ENCODE measurements around the gene ZDHHC4. TPM values are rescaled to one million over a fixed set of nuclear protein-coding genes. Genes with fewer than 3 reads are reported as not detected.

ZDHHC4 gene
- total and polyA plus RNA-seq, 2 of the 13 experiments (the other 11 are each of a cell fraction or from before 2014, with no cell fraction given), result 83.2 to 188 TPM

DNA sequence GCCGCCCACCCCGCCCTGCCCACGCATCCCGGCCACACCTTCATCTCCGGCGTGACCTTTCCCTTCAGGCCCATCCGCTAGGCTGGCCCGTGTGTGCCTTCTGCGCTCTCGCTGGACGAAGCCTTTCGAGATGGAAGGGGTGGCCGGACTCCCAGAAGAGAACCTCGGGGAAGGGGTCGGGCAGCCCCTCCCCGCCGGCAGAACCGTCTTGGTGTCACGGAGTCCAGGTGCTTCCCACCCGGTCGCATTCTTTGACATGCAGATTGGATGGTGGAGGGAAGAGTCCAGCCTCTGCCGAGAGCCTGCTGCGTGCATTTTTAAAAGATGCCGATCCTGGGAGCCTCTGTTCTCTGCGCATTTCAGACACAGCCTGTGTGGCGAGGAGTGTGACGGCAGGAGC is 30.8 kb downstream of the ZDHHC4 start:
- no TSS peak for BruUV-seq (replicated peaks)
- H3K4me3 ChIP-seq (replicated peaks in 1 of 3; ENCODE audit: insufficient read depth in 1 of 3, low read depth in 2 of 3, low read length in 3 of 3), result no peak overlapping the region
- in situ Hi-C loops (cut with HindIII; ENCODE audit: extremely low pct_ligation_motif_present, low pct_unique_long_range_greater_than_20kb), result no loop called here

GRCh38 chr7:6608794-6609193 is 31.5 kb downstream of the ZDHHC4 start:
- Histone ChIP-seq H3K79me2 (ENCODE audit: insufficient read depth, low read length) (no peaks in the 10 kb centered on the region), H2AFZ (ENCODE audit: low read length) (no peak overlapping the region), H3K4me1 (ENCODE audit: insufficient read depth, low read length) (peaks cover under 1% of the 10 kb centered on the region; the same call in 1 of the 2 replicates), H3K4me2 (ENCODE audit: low read depth, low read length) (no peak overlapping the region), H3K4me3 (replicated peaks in 1 of 3; ENCODE audit: insufficient read depth in 1 of 3, low read depth in 2 of 3, low read length in 3 of 3) (no peak overlapping the region), H3K27me3 (ENCODE audit: control insufficient read depth in 1 of 2, insufficient read depth in 2 of 2, low read length in 2 of 2) (no peaks in the 10 kb centered on the region; a peak in 1 of 5 replicates), H4K20me1 (ENCODE audit: insufficient read depth, low read length) (no peaks in the 10 kb centered on the region), H3K9me3 (ENCODE audit: low read length) (no peaks in the 10 kb centered on the region), H3K36me3 (replicated peaks in 1 of 2; ENCODE audit: control insufficient read depth in 1 of 2, insufficient read depth in 2 of 2, low read length in 2 of 2) (peaks cover 0 to 15% of the 10 kb centered on the region in 2 experiments; a peak in 3 of 5 replicates), H3K9ac (ENCODE audit: insufficient read depth, low read depth, low read length) (no peak overlapping the region), H3K27ac (ENCODE audit: extremely low read length, insufficient read depth, low read length) (no peak overlapping the region)
- FAIRE-seq (no peak), ATAC-seq (no peak), DNase-seq (ENCODE audit: low spot score) (no peak)
- POLR2A ChIA-PET, result no interaction called here
- in situ Hi-C loops (cut with HindIII; ENCODE audit: extremely low pct_ligation_motif_present, low pct_unique_long_range_greater_than_20kb) (no loop called here), intact Hi-C loops (cut with micrococcal nuclease; ENCODE audit: unreplicated experiment) (loop anchor here (1.0 kb wide), 1 partner anchor 29 kb away; the partner anchor contains the start of gene ZNF316)
- TF ChIP-seq, protein P1, sequence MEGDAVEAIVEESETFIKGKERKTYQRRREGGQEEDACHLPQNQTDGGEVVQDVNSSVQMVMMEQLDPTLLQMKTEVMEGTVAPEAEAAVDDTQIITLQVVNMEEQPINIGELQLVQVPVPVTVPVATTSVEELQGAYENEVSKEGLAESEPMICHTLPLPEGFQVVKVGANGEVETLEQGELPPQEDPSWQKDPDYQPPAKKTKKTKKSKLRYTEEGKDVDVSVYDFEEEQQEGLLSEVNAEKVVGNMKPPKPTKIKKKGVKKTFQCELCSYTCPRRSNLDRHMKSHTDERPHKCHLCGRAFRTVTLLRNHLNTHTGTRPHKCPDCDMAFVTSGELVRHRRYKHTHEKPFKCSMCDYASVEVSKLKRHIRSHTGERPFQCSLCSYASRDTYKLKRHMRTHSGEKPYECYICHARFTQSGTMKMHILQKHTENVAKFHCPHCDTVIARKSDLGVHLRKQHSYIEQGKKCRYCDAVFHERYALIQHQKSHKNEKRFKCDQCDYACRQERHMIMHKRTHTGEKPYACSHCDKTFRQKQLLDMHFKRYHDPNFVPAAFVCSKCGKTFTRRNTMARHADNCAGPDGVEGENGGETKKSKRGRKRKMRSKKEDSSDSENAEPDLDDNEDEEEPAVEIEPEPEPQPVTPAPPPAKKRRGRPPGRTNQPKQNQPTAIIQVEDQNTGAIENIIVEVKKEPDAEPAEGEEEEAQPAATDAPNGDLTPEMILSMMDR (CRISPR knock-in tag; IDR thresholded peaks at IDR 0.05), result no peak
- no peak for TF ChIP-seq ZBTB43 (CRISPR knock-in tag; conservative IDR thresholded peaks at IDR 0.05)
- TF ChIP-seq ZFP82 (CRISPR knock-in tag; IDR thresholded peaks at IDR 0.05; ENCODE audit: borderline replicate concordance), result no peak
- TF ChIP-seq ZNF563 (CRISPR knock-in tag; IDR thresholded peaks at IDR 0.05), result no peak
- peak; percentile 56; the same call in 1 of the 2 replicates for TF ChIP-seq ZNF121 (CRISPR knock-in tag; IDR thresholded peaks at IDR 0.05)
- BruUV-seq (replicated peaks), result no TSS peak
- CTCF ChIA-PET (ENCODE audit: low intra/inter-chr PET ratio, low total read pairs), result no interaction called here
- 97% methylated on average over 12 of the region's 12 CpGs for WGBS (ENCODE audit: low lambda C conversion rate)

More for the DNA sequence above, 30.8 kb downstream of the ZDHHC4 start:
- H3K9ac ChIP-seq (ENCODE audit: insufficient read depth, low read depth, low read length), result no peak overlapping the region
- intact Hi-C loops (cut with micrococcal nuclease; ENCODE audit: unreplicated experiment), result loop anchor here (1.0 kb wide), 1 partner anchor 29 kb away; the partner anchor contains the start of gene ZNF316
- CTCF ChIA-PET (ENCODE audit: low intra/inter-chr PET ratio, low total read pairs), result no interaction called here
- no peaks in the 10 kb centered on the region for H3K9me3 ChIP-seq (ENCODE audit: low read length)
- no peaks in the 10 kb centered on the region for H4K20me1 ChIP-seq (ENCODE audit: insufficient read depth, low read length)
- no peak overlapping the region for H3K4me2 ChIP-seq (ENCODE audit: low read depth, low read length)
- no peaks in the 10 kb centered on the region for H3K27me3 ChIP-seq (ENCODE audit: control insufficient read depth in 1 of 2, insufficient read depth in 2 of 2, low read length in 2 of 2)
- DNase-seq (ENCODE audit: low spot score) (no peak), ATAC-seq (no peak), FAIRE-seq (no peak)
- TF ChIP-seq AGO2 (optimal IDR thresholded peaks at IDR 0.05; ENCODE audit: low read depth, low read length) (peak; percentile 31), ZNF850 (CRISPR knock-in tag; conservative IDR thresholded peaks at IDR 0.05) (no peak)
- no peak overlapping the region for H3K27ac ChIP-seq (ENCODE audit: extremely low read length, insufficient read depth, low read length)
- no peak overlapping the region for H2AFZ ChIP-seq (ENCODE audit: low read length)
- WGBS (ENCODE audit: low lambda C conversion rate), result over 99% methylated on average over 24 of the region's 27 CpGs
- H3K4me1 ChIP-seq (ENCODE audit: insufficient read depth, low read length), result no peaks in the 10 kb centered on the region
- no peaks in the 10 kb centered on the region for H3K79me2 ChIP-seq (ENCODE audit: insufficient read depth, low read length)
- peaks cover 0 to 15% of the 10 kb centered on the region in 2 experiments; a peak in 3 of 5 replicates for H3K36me3 ChIP-seq (replicated peaks in 1 of 2; ENCODE audit: control insufficient read depth in 1 of 2, insufficient read depth in 2 of 2, low read length in 2 of 2)
- POLR2A ChIA-PET, result no interaction called here
